Medulla oblongata (tissue), 1 donor: Measurements from ENCODE around the gene SRP54.
A peak's percentile ranks its signal among the peaks of the same experiment; 100 is the strongest.
"Not testable (repeated sequence)": the region's sequence is repeated elsewhere in the genome, so short reads cannot be mapped to it uniquely, and the experiment has no call there.

Experiments
- DNase-seq: peaks from one replicate; pipeline ENCODE4 v3.0.0-alpha.2; 2015; ENCODE audit errors: extremely low spot score

SRP54 gene

GRCh38 chr14:34983786-34984185 is 994 bp downstream of the SRP54 start:
- DNase-seq, result no peak

GRCh38 chr14:34985740-34986139 is 2.9 kb downstream of the SRP54 start:
- DNase-seq, result no peak

GRCh38 chr14:34987180-34987579 is 4.4 kb downstream of the SRP54 start:
- no peak for DNase-seq

GRCh38 chr14:34989762-34990161 is 7.0 kb downstream of the SRP54 start:
- no peak for DNase-seq

GRCh38 chr14:34993426-34993825 is 10.6 kb downstream of the SRP54 start:
- DNase-seq, result no peak

GRCh38 chr14:34994668-34995067 is 11.9 kb downstream of the SRP54 start:
- no peak for DNase-seq

GRCh38 chr14:34997762-34998161 is 15.0 kb downstream of the SRP54 start:
- DNase-seq, result no peak

GRCh38 chr14:34999500-34999899 is 16.7 kb downstream of the SRP54 start:
- DNase-seq, result no peak

GRCh38 chr14:35001621-35002020 is 18.8 kb downstream of the SRP54 start:
- no peak for DNase-seq

- DNase-seq, result no peak
These were observed 22.0 kb downstream of the SRP54 start for GRCh38 chr14:35004839-35005238.

- DNase-seq, result no peak
These were observed 33.8 kb downstream of the SRP54 start for GRCh38 chr14:35016568-35016967.

GRCh38 chr14:35020713-35021112 is 37.9 kb downstream of the SRP54 start:
- no peak for DNase-seq

GRCh38 chr14:35028435-35028834 is 45.6 kb downstream of the SRP54 start:
- no peak for DNase-seq

GRCh38 chr14:35032562-35032961 is 49.8 kb downstream of the SRP54 start:
- DNase-seq, result no peak

GRCh38 chr14:35034440-35034833 is 51.6 kb downstream of the SRP54 start:
- DNase-seq, result no peak

- DNase-seq, result not testable (repeated sequence)
These were observed 52.3 kb downstream of the SRP54 start for GRCh38 chr14:35034944-35035554.

- DNase-seq, result not testable (repeated sequence)
These were observed 55.5 kb downstream of the SRP54 start for GRCh38 chr14:35038312-35038711.

- no peak for DNase-seq
These were observed 59.8 kb downstream of the SRP54 start for GRCh38 chr14:35042632-35043031.

GRCh38 chr14:35043046-35043445 is 60.3 kb downstream of the SRP54 start:
- DNase-seq, result no peak

GRCh38 chr14:35044939-35045797 is 62.4 kb downstream of the SRP54 start:
- peak; percentile 59 for DNase-seq

GRCh38 chr14:35045798-35046047 is 62.9 kb downstream of the SRP54 start:
- DNase-seq, result no peak

- DNase-seq, result peak; percentile 97
These were observed 63.4 kb downstream of the SRP54 start, which contains the start of gene FAM177A1 for GRCh38 chr14:35046048-35046750. Gene FAM177A1 (plus strand): TSS chr14:35046272. CDS start chr14:35046464, 192 bp downstream.
